GM18502 (cell line): ENCODE results near the gene OPN1MW2.
"Not testable (repeated sequence)": the region's sequence is repeated elsewhere in the genome, so short reads cannot be mapped to it uniquely, and the experiment has no call there.

Source experiments
- ATAC-seq: cut with Tn5 transposase; IDR thresholded peaks from one replicate; pipeline ENCODE4 v1.9.1; 2021; ENCODE audit warnings: mild to moderate bottlenecking; ENCODE audit not compliant: unreplicated experiment, poor library complexity

Gene OPN1MW2

GRCh38 chrX:154219456-154219855, at the start of gene OPN1MW2:
Gene OPN1MW2, plus strand, starts transcription at chrX:154219756. Its CDS starts 60 bp downstream, at chrX:154219816.
- not testable (repeated sequence) for ATAC-seq

GRCh38 chrX:154172535-154172943, 47.0 kb upstream of the OPN1MW2 start:
- peak; percentile 70 for ATAC-seq

- ATAC-seq: not testable (repeated sequence)
Observed at GRCh38 chrX:154174356-154174755, 45.2 kb upstream of the OPN1MW2 start.

- not testable (repeated sequence) for ATAC-seq
Observed at GRCh38 chrX:154182296-154182695, 37.3 kb upstream of the OPN1MW2 start, which contains the start of gene OPN1MW. Gene OPN1MW, plus strand, starts transcription at chrX:154182596. Its CDS starts 82 bp downstream, at chrX:154182678.

GRCh38 chrX:154183794-154184193, 35.8 kb upstream of the OPN1MW2 start:
- ATAC-seq: not testable (repeated sequence)

- ATAC-seq: not testable (repeated sequence)
Observed at GRCh38 chrX:154192846-154193245, 26.7 kb upstream of the OPN1MW2 start.

GRCh38 chrX:154194316-154194715, 25.2 kb upstream of the OPN1MW2 start:
- ATAC-seq: not testable (repeated sequence)

- not testable (repeated sequence) for ATAC-seq
Observed at GRCh38 chrX:154196466-154196865, 23.1 kb upstream of the OPN1MW2 start.

- peak; percentile 73 for ATAC-seq
Observed at GRCh38 chrX:154209670-154210418, 9.7 kb upstream of the OPN1MW2 start.

GRCh38 chrX:154211057-154211456, 8.5 kb upstream of the OPN1MW2 start:
- ATAC-seq: not testable (repeated sequence)

- not testable (repeated sequence) for ATAC-seq
Observed at GRCh38 chrX:154211499-154211898, 8.1 kb upstream of the OPN1MW2 start.

- ATAC-seq: not testable (repeated sequence)
Observed at GRCh38 chrX:154225292-154225691, 5.7 kb downstream of the OPN1MW2 start.

- not testable (repeated sequence) for ATAC-seq
Observed at GRCh38 chrX:154226706-154227105, 7.2 kb downstream of the OPN1MW2 start.

- ATAC-seq: not testable (repeated sequence)
Observed at GRCh38 chrX:154231443-154231842, 11.9 kb downstream of the OPN1MW2 start.

- not testable (repeated sequence) for ATAC-seq
Observed at GRCh38 chrX:154233620-154234019, 14.1 kb downstream of the OPN1MW2 start.

- ATAC-seq: not testable (repeated sequence)
Observed at GRCh38 chrX:154238939-154239559, 19.5 kb downstream of the OPN1MW2 start.

- ATAC-seq: not testable (repeated sequence)
Observed at GRCh38 chrX:154239982-154240503, 20.5 kb downstream of the OPN1MW2 start.

- ATAC-seq: peak; percentile 79
Observed at GRCh38 chrX:154247377-154248045, 28.0 kb downstream of the OPN1MW2 start.

- ATAC-seq: not testable (repeated sequence)
Observed at GRCh38 chrX:154248076-154248475, 28.5 kb downstream of the OPN1MW2 start.

GRCh38 chrX:154257282-154257681, 37.7 kb downstream of the OPN1MW2 start, which contains the start of gene OPN1MW3:
Gene OPN1MW3, plus strand, starts transcription at chrX:154257582. Its CDS starts 38 bp downstream, at chrX:154257620.
- ATAC-seq: not testable (repeated sequence)
